ENCODE data around the gene SLC4A1.

DNA sequence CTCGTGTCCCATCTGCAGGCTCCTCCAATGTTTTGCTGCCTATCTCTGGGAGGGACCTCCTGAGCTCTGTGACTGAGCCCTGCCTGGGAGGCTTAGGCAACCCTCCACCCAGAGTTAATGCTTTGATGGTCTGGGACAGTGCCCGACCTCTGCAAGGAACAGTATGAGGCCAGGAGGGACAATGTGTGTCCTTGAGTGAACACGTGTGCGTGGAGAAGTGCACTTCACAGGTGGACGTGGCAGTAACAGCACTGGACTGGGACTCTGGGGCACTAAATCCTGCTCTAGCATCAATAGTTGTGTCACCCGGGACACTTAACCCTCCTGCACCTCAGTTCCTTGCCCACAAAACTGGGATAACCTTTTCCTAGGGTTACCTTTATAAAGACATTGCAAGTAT lies 53.0 kb downstream of the SLC4A1 start:
- TF ChIP-seq, protein P1, sequence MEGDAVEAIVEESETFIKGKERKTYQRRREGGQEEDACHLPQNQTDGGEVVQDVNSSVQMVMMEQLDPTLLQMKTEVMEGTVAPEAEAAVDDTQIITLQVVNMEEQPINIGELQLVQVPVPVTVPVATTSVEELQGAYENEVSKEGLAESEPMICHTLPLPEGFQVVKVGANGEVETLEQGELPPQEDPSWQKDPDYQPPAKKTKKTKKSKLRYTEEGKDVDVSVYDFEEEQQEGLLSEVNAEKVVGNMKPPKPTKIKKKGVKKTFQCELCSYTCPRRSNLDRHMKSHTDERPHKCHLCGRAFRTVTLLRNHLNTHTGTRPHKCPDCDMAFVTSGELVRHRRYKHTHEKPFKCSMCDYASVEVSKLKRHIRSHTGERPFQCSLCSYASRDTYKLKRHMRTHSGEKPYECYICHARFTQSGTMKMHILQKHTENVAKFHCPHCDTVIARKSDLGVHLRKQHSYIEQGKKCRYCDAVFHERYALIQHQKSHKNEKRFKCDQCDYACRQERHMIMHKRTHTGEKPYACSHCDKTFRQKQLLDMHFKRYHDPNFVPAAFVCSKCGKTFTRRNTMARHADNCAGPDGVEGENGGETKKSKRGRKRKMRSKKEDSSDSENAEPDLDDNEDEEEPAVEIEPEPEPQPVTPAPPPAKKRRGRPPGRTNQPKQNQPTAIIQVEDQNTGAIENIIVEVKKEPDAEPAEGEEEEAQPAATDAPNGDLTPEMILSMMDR (optimal IDR thresholded peaks at IDR 0.05 in 1 of 3, IDR thresholded peaks at IDR 0.05 in 1 of 3, conservative IDR thresholded peaks at IDR 0.05 in 1 of 3; ENCODE audit: extremely low read depth in 1 of 3, insufficient read depth in 2 of 3, low read length in 3 of 3): no peak
- TF ChIP-seq EZH2 (IDR thresholded peaks at IDR 0.05; ENCODE audit: low read length): no peak

Data from keratinocyte (primary cell).